OCI-LY7 (cell line): Measurements from ENCODE around the gene KLF11. TPM values are rescaled to one million over a fixed set of nuclear protein-coding genes. Genes with fewer than 3 reads are reported as not detected.
"Not testable (repeated sequence)": the region's sequence is repeated elsewhere in the genome, so short reads cannot be mapped to it uniquely, and the experiment has no call there.

Experiments
- BruUV-seq: library from RNA; stranded (reverse); fragments of 400-500 nt; replicated peaks from 2 replicates; lab custom pipeline; 2021; lab: Mats Ljungman, UMichigan
- CTCF ChIA-PET: fragments of 300-600 bp; sonication (Branson Sonifier 250); formaldehyde crosslinking; loops from one replicate; lab custom pipeline; 2022; ENCODE audit warnings: antibody characterized with exemption; ENCODE audit not compliant: unreplicated experiment; lab: Charles Lee
- POLR2A ChIA-PET: fragments of 300-600 bp; sonication (Branson Sonifier 250); formaldehyde crosslinking; loops from one replicate; lab custom pipeline; 2022; ENCODE audit warnings: antibody characterized with exemption; lab: Charles Lee
- DNase-seq: peaks from one replicate; pipeline ENCODE4 v3.0.0-alpha.2; 2015; ENCODE audit warnings: low spot score
- H2AFZ ChIP-seq: fragments of 200-600 bp; sonication (generic), shearing (Covaris generic); 2 replicates; pipeline ENCODE4 v1.6.1; 2014; ENCODE audit warnings: mild to moderate bottlenecking, antibody characterized with exemption, low read length, moderate library complexity
- H3K27ac ChIP-seq: fragments of 200-600 bp; sonication (generic); 2 replicates; pipeline ENCODE4 v1.5.1; 2014; ENCODE audit warnings: mixed run types, low read depth, mild to moderate bottlenecking, moderate library complexity, low read length, inconsistent platforms; ENCODE audit not compliant: poor library complexity, severe bottlenecking
- H3K36me3 ChIP-seq: fragments of 200-600 bp; sonication (generic); 2 replicates; pipeline ENCODE4 v1.6.1; 2014; ENCODE audit warnings: mild to moderate bottlenecking, antibody characterized with exemption, low read length, moderate library complexity, mixed read lengths; ENCODE audit not compliant: insufficient read depth
- H3K4me1 ChIP-seq: fragments of 200-600 bp; sonication (generic); 2 replicates; pipeline ENCODE4 v1.5.1; 2014; ENCODE audit warnings: mild to moderate bottlenecking, low read length; ENCODE audit not compliant: insufficient read depth, poor library complexity, severe bottlenecking
- H3K4me2 ChIP-seq: fragments of 200-600 bp; sonication (generic); 2 replicates; pipeline ENCODE4 v1.6.1; 2014; ENCODE audit warnings: mild to moderate bottlenecking, low read length
- H3K4me3 ChIP-seq: fragments of 200-600 bp; sonication (generic); 2 replicates; pipeline ENCODE4 v1.5.1; 2014; ENCODE audit warnings: mild to moderate bottlenecking, low read depth, low read length; ENCODE audit not compliant: poor library complexity, severe bottlenecking
- H3K79me2 ChIP-seq: fragments of 200-600 bp; sonication (generic); 2 replicates; pipeline ENCODE4 v1.6.1; 2016; ENCODE audit warnings: low read depth, mild to moderate bottlenecking, low read length, moderate library complexity, mixed read lengths; ENCODE audit not compliant: insufficient read depth
- H3K9me2 ChIP-seq: fragments of 200-600 bp; sonication (generic); 2 replicates; pipeline ENCODE4 v1.6.1; 2016; ENCODE audit warnings: mild to moderate bottlenecking, low read length, mixed read lengths; ENCODE audit not compliant: insufficient read depth
- H3K9me3 ChIP-seq: fragments of 200-600 bp; sonication (generic); 2 replicates; pipeline ENCODE4 v1.6.1; 2014; ENCODE audit warnings: mild to moderate bottlenecking, mixed run types, low read length, mixed read lengths
- H4K20me1 ChIP-seq: fragments of 200-600 bp; sonication (generic); 2 replicates; pipeline ENCODE4 v1.6.1; 2014; ENCODE audit warnings: mild to moderate bottlenecking, antibody characterized with exemption, low read length, moderate library complexity, mixed read lengths; ENCODE audit not compliant: insufficient read depth
- CTCF ChIP-seq: fragments of 200-600 bp; sonication (generic); conservative IDR thresholded peaks from 2 replicates; pipeline ENCODE4 v1.5.1; 2014; ENCODE audit warnings: mild to moderate bottlenecking, antibody characterized with exemption, low read length, moderate library complexity, mixed read lengths
- EZH2phosphoT487 ChIP-seq: fragments of 200-600 bp; sonication (generic); IDR thresholded peaks from 2 replicates; pipeline ENCODE4 v1.6.1; 2018; ENCODE audit warnings: low read depth, borderline replicate concordance, mild to moderate bottlenecking, mixed run types, antibody characterized with exemption, low read length, moderate library complexity, mixed read lengths
- intact Hi-C: fragments of 100-400 bp; cut with micrococcal nuclease; formaldehyde crosslinking; loops from one replicate; pipeline ENCODE4 v1.10.0; 2022; ENCODE audit not compliant: unreplicated experiment
- total RNA-seq, 2 experiments: library from RNA; depleted of rRNA in 1 of 2; stranded (reverse); fragments of >200 nt in 1 of 2; shearing (Covaris generic) in 1 of 2; gene quantifications; 2 replicates each; pipeline ENCODE4 v1.2.3, GENCODE V29; 2014 to 2022

Gene KLF11
- total RNA-seq, 2 experiments from 2014 or later, result 6.5 to 14.9 TPM

- ChIA-PET POLR2A (interaction anchor here (0.6 to 2.3 kb wide), 4 partner anchors 18 to 360 kb away, joined by 3 to 7 read pairs (median 3); no protein-coding TSS in a partner anchor), CTCF (no interaction called here)
- no peak overlapping the region for H3K4me3 ChIP-seq
- H3K4me2 ChIP-seq, result peak overlapping the region; percentile 38
- H3K36me3 ChIP-seq, result no peaks in the 10 kb centered on the region
- H3K9me2 ChIP-seq, result no peaks in the 10 kb centered on the region
- no peak overlapping the region for H3K27ac ChIP-seq
- no peak for DNase-seq
- H3K9me3 ChIP-seq, result no peaks in the 10 kb centered on the region
- no TSS peak for BruUV-seq
- intact Hi-C loops, result no loop called here
- H3K4me1 ChIP-seq, result peaks cover 12% of the 10 kb centered on the region
- no peaks in the 10 kb centered on the region for H3K79me2 ChIP-seq
- no peaks in the 10 kb centered on the region for H4K20me1 ChIP-seq
- TF ChIP-seq EZH2phosphoT487, result no peak
- no peak for TF ChIP-seq CTCF
- H2AFZ ChIP-seq, result peak overlapping the region; percentile 51
These were observed 46.3 kb downstream of the KLF11 start for GRCh38 chr2:10089565-10090190.

DNA sequence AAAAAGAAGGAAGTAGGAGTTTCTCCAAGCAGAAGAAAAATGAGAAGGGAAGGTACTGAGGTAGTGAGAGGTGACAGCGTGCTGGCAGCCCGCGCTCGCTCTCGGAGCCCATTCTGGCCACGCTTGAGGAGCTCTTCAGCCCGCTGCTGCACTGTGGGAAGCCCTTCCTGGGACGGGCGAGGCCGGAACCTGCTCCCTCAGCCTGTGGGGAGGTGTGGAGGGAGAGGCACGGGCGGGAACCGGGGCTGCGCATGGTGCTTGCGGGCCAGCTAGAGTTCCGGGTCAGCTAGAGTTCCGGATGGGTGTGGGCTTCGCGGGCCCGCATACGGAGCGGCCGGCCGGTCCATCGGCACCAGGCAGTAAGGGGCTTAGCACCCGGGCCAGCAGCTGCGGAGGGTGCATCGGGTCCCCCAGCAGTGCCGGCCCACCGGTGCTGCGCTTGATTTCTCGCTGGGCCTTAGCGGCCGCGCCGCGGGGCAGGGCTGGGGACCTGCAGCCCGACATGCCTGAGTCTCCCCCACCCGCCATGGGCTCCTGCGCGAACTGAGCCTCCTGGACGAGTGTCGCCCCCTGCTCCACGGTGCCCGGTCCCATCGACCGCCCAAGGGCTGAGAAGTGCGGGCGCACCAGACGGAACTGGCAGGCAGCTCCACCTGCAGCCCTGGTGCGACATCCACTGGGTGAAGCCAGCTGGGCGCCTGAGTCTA, 48.0 kb downstream of the KLF11 start:
- Histone ChIP-seq H3K4me2 (no peak overlapping the region), H3K4me1 (peaks cover 12% of the 10 kb centered on the region), H3K36me3 (no peaks in the 10 kb centered on the region), H3K9me2 (no peaks in the 10 kb centered on the region), H4K20me1 (no peaks in the 10 kb centered on the region), H3K27ac (no peak overlapping the region), H2AFZ (no peak overlapping the region), H3K9me3 (no peaks in the 10 kb centered on the region), H3K4me3 (no peak overlapping the region), H3K79me2 (no peaks in the 10 kb centered on the region)
- TF ChIP-seq CTCF, result no peak
- ChIA-PET CTCF (no interaction called here), POLR2A (interaction anchor here (0.9 to 1.3 kb wide), 3 partner anchors 8 to 27 kb away, joined by 3 to 4 read pairs (median 3); no protein-coding TSS in a partner anchor)
- DNase-seq, result no peak
- intact Hi-C loops, result no loop called here
- BruUV-seq, result no TSS peak

GRCh38 chr2:10091889-10092244, 48.5 kb downstream of the KLF11 start:
- CTCF ChIA-PET, intact Hi-C loops, H2AFZ ChIP-seq, H3K4me2 ChIP-seq, BruUV-seq, H4K20me1 ChIP-seq, H3K27ac ChIP-seq, H3K36me3 ChIP-seq, DNase-seq, H3K4me3 ChIP-seq, H3K9me2 ChIP-seq, H3K79me2 ChIP-seq, H3K9me3 ChIP-seq: not testable (repeated sequence)
- peaks cover 12% of the 10 kb centered on the region for H3K4me1 ChIP-seq
- POLR2A ChIA-PET, result interaction anchor here (0.9 to 1.3 kb wide), 2 partner anchors 9 to 26 kb away, joined by 3 to 4 read pairs; no protein-coding TSS in a partner anchor
